ENCODE measurements around the gene MACF1.
"Not testable (repeated sequence)": the region's sequence is repeated elsewhere in the genome, so short reads cannot be mapped to it uniquely, and the experiment has no call there.

Gene MACF1

DNA sequence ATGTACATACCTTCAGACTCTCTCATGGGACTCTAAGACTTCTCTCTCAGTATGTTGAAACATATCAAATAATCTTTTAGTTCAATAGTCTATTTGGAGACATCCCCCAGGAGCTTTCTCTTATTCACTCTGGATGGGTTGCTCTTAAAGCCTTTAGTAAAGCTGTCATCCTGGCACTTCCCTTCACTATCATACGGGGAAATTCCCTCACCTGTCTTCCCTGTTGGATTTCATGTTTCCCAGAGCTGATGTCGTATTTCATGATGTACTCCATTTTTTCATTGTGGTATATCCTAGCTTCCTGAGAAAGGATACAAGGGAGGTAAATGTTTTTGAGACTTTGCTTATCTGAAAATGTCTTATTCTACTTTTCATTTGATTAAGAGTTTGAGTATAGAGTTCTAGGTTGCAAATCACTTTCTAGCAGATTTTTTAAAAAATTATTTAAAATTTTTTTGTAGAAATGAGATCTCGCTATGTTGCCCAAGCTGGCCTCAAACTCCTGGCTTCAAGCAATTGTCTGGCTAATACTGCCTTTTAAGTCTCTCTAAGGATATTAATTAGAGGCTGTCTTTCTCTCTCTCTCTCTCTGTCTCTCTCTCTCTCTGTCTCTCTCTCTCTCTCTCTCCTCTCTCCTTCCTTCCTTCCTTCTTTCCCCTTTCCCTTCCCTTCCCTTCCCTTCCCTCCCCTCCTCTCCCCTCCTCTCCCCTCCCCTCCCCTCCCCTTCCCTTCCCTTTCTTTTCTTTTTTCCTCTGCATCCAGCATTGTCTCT, 17.0 kb upstream of the MACF1 start:
- Mint-ChIP-seq H3K27ac (peak overlapping the region; percentile 84), H3K9me3 (no peaks in the 10 kb centered on the region), H3K36me3 (no peaks in the 10 kb centered on the region), H3K4me1 (peaks cover 47 to 90% of the 10 kb centered on the region in 2 donors), H3K4me3 (no peak overlapping the region), H3K27me3 (no peaks in the 10 kb centered on the region)
- no peak for ATAC-seq (replicated peaks)
- DNase-seq: no peak

DNA sequence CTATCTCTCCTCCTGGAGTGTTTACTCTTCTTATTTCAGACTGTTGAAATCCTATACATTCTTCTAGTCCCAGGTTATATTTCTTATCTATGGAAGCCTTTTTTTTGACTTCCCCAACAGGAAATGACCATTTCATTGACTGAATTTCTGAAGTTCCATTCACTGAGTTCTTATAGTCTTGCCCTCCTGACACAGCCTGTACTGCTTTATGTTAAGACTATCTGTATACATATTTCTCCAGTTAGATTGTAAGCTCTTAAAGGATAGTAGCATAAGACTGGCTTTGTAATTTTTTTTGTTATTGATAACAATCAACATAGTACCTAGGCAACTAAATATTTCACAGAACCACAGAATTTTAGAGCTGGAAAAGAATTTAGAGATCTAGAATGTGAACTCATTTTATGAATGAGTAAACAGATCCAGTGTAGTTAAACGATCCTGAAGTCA, 14.9 kb upstream of the MACF1 start:
- H3K27ac Mint-ChIP-seq: peak overlapping the region; percentile 2
- no peak for DNase-seq
- peaks cover 0 to under 1% of the 10 kb centered on the region in 2 donors for H3K36me3 Mint-ChIP-seq
- H3K9me3 Mint-ChIP-seq: no peaks in the 10 kb centered on the region
- ATAC-seq (replicated peaks): no peak
- H3K4me3 Mint-ChIP-seq: no peak overlapping the region
- peaks cover 36 to 89% of the 10 kb centered on the region in 2 donors for H3K4me1 Mint-ChIP-seq
- no peaks in the 10 kb centered on the region for H3K27me3 Mint-ChIP-seq

- DNase-seq (no peak), ATAC-seq (replicated peaks) (no peak)
- Mint-ChIP-seq H3K36me3 (peaks cover 0 to 1% of the 10 kb centered on the region in 2 donors), H3K9me3 (no peaks in the 10 kb centered on the region), H3K27ac (peak overlapping the region; percentile 67), H3K4me1 (peaks cover 36 to 89% of the 10 kb centered on the region in 2 donors), H3K4me3 (no peak overlapping the region), H3K27me3 (no peaks in the 10 kb centered on the region)
These were observed 14.4 kb upstream of the MACF1 start for GRCh38 chr1:39190096-39190495.

- H3K9me3 Mint-ChIP-seq: no peaks in the 10 kb centered on the region
- H3K4me1 Mint-ChIP-seq: peaks cover 32 to 81% of the 10 kb centered on the region in 2 donors
- DNase-seq (no peak), ATAC-seq (replicated peaks) (no peak)
- H3K27me3 Mint-ChIP-seq: no peaks in the 10 kb centered on the region
- peak overlapping the region; percentile 42 for H3K27ac Mint-ChIP-seq
- H3K36me3 Mint-ChIP-seq: peaks cover 0 to 1% of the 10 kb centered on the region in 2 donors
- H3K4me3 Mint-ChIP-seq: no peak overlapping the region
These were observed 10.0 kb upstream of the MACF1 start for GRCh38 chr1:39194398-39195051.

- peak overlapping the region; percentile 65 for H3K27ac Mint-ChIP-seq
- DNase-seq (no peak), ATAC-seq (replicated peaks) (no peak)
These were observed 9.1 kb upstream of the MACF1 start for GRCh38 chr1:39195166-39196111.

DNA sequence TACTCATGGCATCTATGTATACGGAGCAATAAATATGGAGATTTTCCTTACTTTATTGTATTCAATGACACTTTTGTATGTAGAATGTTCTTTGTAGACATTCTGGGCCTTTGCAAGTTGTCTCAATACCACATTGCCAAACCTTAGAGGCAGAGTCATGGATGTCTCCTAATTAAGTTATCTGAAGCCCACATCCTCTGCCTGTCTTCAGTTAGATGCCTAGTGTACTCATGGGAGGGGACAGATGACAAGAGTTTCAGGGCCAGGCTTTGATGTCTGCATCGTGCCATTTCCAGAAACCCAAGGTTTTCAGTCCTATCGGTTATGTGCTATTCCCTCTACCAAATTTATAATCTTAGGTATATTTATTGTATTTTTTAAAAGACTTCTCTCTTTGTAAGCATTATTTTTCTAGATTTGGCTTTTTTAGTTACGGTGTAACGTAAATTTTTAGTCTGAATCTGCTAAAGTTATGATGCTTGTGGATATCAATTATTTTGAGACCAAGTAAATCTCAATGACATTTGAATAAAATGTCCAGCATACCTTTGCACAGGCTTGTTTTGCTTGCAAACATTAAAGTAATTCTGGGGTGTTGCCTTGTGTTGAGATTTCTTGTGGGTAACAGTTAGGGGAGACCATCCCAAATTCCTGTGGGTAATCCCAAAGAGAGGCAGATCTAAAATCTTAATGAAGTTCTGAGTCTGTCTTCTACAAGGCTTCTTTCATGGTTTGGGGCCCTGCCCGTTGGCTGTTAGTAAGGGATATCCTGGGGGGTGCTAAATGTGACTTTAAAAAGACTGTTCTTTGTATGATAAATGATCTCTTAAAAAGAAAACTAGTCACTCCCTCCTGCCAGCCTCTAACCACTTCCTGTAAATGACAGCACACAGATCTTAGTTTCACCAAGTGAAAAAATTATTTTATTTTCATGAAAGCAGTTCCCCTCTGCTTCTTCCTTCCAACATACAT, 8.0 kb upstream of the MACF1 start:
- peak overlapping the region; percentile 39 to 43 for H3K4me3 Mint-ChIP-seq
- peak overlapping the region; percentile 87 for H3K27ac Mint-ChIP-seq
- no peak for DNase-seq

More at GRCh38 chr1:39195166-39196111, 9.1 kb upstream of the MACF1 start:
- Mint-ChIP-seq H3K9me3 (no peaks in the 10 kb centered on the region), H3K27me3 (no peaks in the 10 kb centered on the region), H3K4me1 (peaks cover 31 to 76% of the 10 kb centered on the region in 2 donors), H3K4me3 (peak overlapping the region in 1 of 2 donors; percentile 23), H3K36me3 (peaks cover 0 to 1% of the 10 kb centered on the region in 2 donors)

DNA sequence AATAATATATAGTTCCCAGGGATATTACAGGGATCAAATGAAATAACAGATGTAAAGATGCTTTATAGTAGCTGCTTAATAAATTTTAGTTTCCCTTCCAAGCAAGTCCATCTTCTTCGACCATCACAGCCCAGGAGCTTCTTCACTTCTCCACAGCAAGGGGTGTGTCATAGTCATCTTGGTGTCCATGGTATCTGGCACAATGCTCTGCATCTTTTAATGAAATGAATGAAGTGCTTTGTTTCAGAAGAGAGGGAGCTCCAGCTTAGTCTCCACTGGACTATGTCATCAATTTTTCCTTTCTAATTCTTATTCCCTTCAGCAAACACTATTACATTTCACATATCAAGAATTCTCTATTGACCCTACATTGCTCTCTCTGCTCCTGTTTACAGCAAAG, 4.9 kb upstream of the MACF1 start:
- no peak for ATAC-seq (replicated peaks)
- Mint-ChIP-seq H3K36me3 (peaks cover 3 to 4% of the 10 kb centered on the region in 2 donors), H3K9me3 (no peaks in the 10 kb centered on the region), H3K27ac (no peak overlapping the region), H3K27me3 (no peaks in the 10 kb centered on the region), H3K4me1 (peaks cover 34 to 60% of the 10 kb centered on the region in 2 donors), H3K4me3 (no peak overlapping the region)
- DNase-seq: no peak

More for the DNA sequence above, 8.0 kb upstream of the MACF1 start:
- no peaks in the 10 kb centered on the region for H3K9me3 Mint-ChIP-seq
- H3K36me3 Mint-ChIP-seq: peaks cover 0 to 4% of the 10 kb centered on the region in 2 donors
- peak; percentile 52 to 53 for ATAC-seq (replicated peaks)
- peaks cover 36 to 73% of the 10 kb centered on the region in 2 donors for H3K4me1 Mint-ChIP-seq
- no peaks in the 10 kb centered on the region for H3K27me3 Mint-ChIP-seq

GRCh38 chr1:39205102-39205780, 746 bp downstream of the MACF1 start:
- Mint-ChIP-seq H3K27me3 (no peaks in the 10 kb centered on the region), H3K9me3 (no peaks in the 10 kb centered on the region), H3K4me3 (peak overlapping the region; percentile 84), H3K4me1 (peaks cover 25 to 43% of the 10 kb centered on the region in 2 donors), H3K36me3 (peaks cover 3 to 7% of the 10 kb centered on the region in 2 donors), H3K27ac (peak overlapping the region; percentile 73)
- peak; percentile 32 for DNase-seq
- peak; percentile 89 to 91 for ATAC-seq (replicated peaks)

- Mint-ChIP-seq H3K27ac (peak overlapping the region; percentile 37), H3K4me1 (peaks cover 24 to 41% of the 10 kb centered on the region in 2 donors), H3K9me3 (no peaks in the 10 kb centered on the region), H3K4me3 (peak overlapping the region; percentile 55 to 58), H3K36me3 (peaks cover 5 to 7% of the 10 kb centered on the region in 2 donors), H3K27me3 (no peaks in the 10 kb centered on the region)
- ATAC-seq (replicated peaks): no peak
- DNase-seq: no peak
These were observed 1.4 kb downstream of the MACF1 start for GRCh38 chr1:39205781-39206464.

DNA sequence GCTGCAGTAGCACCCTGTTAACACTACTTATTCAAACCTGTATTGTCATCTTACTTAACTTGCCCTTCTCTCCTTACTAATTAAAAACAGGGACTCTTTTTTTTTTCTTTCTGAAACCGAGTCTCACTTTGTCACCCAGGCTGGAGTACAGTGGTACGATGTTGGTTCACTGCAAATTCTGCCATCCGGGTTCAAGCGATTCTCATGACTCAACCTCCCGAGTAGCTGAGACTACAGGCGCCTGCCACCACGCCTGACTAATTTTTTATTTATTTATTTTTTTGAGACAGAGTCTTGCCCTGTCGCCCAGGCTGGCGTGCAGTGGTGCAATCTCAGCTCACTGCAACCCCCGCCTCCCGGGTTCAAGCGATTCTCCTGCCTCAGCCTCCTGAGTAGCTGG, 3.9 kb downstream of the MACF1 start:
- not testable (repeated sequence) for H3K36me3 Mint-ChIP-seq; H3K9me3 Mint-ChIP-seq; H3K27me3 Mint-ChIP-seq; H3K27ac Mint-ChIP-seq; DNase-seq; ATAC-seq (replicated peaks); H3K4me3 Mint-ChIP-seq
- peaks cover 21 to 32% of the 10 kb centered on the region in 2 donors for H3K4me1 Mint-ChIP-seq

GRCh38 chr1:39210649-39211048, 6.2 kb downstream of the MACF1 start:
- Mint-ChIP-seq H3K9me3 (no peaks in the 10 kb centered on the region), H3K27me3 (no peaks in the 10 kb centered on the region), H3K27ac (no peak overlapping the region), H3K36me3 (peaks cover 2 to 3% of the 10 kb centered on the region in 2 donors), H3K4me3 (no peak overlapping the region), H3K4me1 (peaks cover 28 to 33% of the 10 kb centered on the region in 2 donors)
- ATAC-seq (replicated peaks): no peak
- DNase-seq: no peak

DNA sequence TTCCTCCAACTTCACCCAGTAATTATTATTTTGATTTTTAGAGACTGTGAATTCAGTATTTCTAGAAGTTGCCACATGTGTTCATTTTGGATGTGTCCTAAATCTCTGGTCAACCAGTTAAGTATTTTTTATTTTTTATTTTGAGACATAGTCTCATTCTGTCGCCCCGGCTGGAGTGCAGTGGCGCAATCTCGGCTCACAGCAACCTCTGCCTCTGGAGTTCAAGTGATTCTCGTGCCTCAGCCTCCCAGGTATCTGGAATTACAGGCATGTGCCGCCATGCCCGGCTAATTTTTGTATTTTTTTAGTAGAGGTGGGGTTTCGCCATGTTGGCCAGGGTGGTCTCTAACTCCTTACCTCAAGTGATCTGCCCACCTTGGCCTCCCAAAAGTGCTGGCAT, 8.0 kb downstream of the MACF1 start:
- ATAC-seq (replicated peaks): no peak
- Mint-ChIP-seq H3K27ac (no peak overlapping the region), H3K9me3 (no peaks in the 10 kb centered on the region)

More for the DNA sequence above, 8.0 kb downstream of the MACF1 start:
- no peaks in the 10 kb centered on the region for H3K27me3 Mint-ChIP-seq
- no peak for DNase-seq
- no peak overlapping the region for H3K4me3 Mint-ChIP-seq
- peaks cover 2 to 3% of the 10 kb centered on the region in 2 donors for H3K36me3 Mint-ChIP-seq
- H3K4me1 Mint-ChIP-seq: peaks cover 28 to 35% of the 10 kb centered on the region in 2 donors

Data from stimulated activated naive B cell treated with anti-CD40 and anti-IgM and Interleukin-4, amounts not matched to agents 10 μg/mL and 1 μg/mL and 100 μg/mL, for 72 hours (primary cell).